GM13977 (cell line): ENCODE results near the gene HCFC1.

Experiments used
- DNase-seq: peaks from one replicate; pipeline ENCODE4 v3.0.0; 2012; ENCODE audit warnings: low spot score
- in situ Hi-C: fragments of 300-500 bp; cut with MboI; formaldehyde crosslinking; loops from one replicate; pipeline ENCODE4 v1.12.0; 2022; ENCODE audit warnings: low sequenced_read_pairs, low pct_unique_long_range_greater_than_20kb, mixed read lengths, inconsistent platforms; ENCODE audit not compliant: unreplicated experiment
- TF ChIP-seq, protein P1 (sequence below): IDR thresholded peaks from 2 replicates; pipeline ENCODE4 v1.5.1; 2012; ENCODE audit warnings: mild to moderate bottlenecking, control low read depth; ENCODE audit not compliant: insufficient read depth; ENCODE audit errors: extremely low read depth, missing control alignments

The HCFC1 gene

DNA sequence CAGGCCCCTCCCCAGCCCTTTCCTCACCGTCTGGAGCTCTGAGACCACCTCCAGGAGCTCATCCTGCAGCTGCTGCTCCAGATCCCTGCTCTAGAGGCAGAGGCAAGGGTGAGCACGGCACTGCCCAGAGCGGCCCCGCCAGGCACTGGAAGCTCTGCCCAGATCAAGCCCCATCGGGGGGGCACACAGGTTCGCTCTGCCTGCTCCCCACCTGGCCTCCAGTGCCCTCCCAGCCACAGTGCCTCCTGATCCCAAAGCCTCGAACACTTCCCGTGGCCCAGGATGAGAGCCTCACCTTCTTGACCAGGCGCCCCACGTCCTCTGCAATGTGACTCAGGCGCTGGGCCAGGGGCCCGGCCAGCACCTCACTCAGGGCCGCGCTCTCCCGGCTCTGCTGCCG lies 50.5 kb downstream of the HCFC1 start:
- in situ Hi-C loops: no loop called here
- TF ChIP-seq, protein P1, sequence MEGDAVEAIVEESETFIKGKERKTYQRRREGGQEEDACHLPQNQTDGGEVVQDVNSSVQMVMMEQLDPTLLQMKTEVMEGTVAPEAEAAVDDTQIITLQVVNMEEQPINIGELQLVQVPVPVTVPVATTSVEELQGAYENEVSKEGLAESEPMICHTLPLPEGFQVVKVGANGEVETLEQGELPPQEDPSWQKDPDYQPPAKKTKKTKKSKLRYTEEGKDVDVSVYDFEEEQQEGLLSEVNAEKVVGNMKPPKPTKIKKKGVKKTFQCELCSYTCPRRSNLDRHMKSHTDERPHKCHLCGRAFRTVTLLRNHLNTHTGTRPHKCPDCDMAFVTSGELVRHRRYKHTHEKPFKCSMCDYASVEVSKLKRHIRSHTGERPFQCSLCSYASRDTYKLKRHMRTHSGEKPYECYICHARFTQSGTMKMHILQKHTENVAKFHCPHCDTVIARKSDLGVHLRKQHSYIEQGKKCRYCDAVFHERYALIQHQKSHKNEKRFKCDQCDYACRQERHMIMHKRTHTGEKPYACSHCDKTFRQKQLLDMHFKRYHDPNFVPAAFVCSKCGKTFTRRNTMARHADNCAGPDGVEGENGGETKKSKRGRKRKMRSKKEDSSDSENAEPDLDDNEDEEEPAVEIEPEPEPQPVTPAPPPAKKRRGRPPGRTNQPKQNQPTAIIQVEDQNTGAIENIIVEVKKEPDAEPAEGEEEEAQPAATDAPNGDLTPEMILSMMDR: no peak

DNA sequence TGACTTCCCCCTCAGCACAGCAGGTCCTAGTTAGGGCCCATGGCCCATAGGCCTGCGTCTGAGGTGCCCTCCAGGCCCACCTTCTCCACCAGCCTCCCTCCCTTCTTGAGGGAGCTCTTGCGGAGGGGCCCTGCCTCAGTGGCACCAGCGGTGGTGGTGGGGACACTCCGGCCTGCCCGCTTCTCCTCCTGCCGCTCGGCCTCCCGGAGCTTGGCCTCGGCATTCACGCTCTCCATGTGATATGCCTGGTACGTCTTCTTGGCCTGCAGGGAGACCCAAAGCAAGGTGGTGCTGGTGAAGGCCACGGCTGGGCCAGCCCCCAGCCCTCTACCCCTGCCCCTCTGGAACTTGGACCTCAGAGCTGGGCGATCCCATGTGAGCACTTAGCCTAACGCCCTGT lies 51.1 kb downstream of the HCFC1 start:
- DNase-seq: no peak
- TF ChIP-seq, protein P1: no peak
- in situ Hi-C loops: no loop called here

More for the DNA sequence above, 50.5 kb downstream of the HCFC1 start:
- no peak for DNase-seq

DNA sequence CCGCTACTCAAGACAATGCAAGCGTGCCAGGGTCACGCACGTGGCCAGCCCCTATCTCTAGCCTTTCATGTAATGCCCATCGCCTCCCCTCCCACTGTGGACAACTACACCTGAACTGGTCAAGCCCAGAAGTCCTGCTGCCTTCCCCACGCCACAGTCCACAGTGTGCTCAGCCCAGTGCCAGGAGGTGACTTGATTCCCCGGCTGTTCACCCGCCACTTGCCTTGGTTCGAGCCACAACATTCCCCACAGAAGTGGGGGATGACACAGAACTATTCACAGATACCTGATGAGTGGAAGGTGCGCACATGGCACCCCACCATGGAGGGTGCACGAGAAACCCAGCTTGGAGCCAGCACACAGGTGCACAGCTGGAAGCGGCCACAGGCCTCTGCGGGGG lies 52.3 kb downstream of the HCFC1 start:
- TF ChIP-seq, protein P1: no peak
- in situ Hi-C loops: no loop called here

DNA sequence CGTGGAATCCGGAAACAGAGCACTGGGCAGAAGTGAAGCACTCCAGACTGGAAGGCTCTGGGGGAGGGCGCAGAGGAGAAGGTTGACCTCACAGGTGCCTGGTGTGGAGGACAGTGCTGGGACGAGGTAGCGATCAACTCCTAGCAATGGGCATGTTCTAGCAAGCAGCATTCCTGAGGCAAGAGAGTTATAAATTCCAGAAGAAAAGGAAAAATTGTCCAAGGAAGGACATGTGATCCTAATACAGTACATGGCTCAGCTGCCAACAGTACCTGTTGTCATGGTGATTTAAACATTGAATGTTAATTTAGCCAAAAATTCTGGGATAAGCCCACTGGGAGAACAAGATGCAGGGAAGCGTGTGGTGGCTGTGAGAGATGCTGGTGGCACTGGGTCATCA lies 53.7 kb downstream of the HCFC1 start:
- in situ Hi-C loops: no loop called here
- TF ChIP-seq, protein P1: no peak
- no peak for DNase-seq

More for the DNA sequence above, 52.3 kb downstream of the HCFC1 start:
- DNase-seq: no peak

DNA sequence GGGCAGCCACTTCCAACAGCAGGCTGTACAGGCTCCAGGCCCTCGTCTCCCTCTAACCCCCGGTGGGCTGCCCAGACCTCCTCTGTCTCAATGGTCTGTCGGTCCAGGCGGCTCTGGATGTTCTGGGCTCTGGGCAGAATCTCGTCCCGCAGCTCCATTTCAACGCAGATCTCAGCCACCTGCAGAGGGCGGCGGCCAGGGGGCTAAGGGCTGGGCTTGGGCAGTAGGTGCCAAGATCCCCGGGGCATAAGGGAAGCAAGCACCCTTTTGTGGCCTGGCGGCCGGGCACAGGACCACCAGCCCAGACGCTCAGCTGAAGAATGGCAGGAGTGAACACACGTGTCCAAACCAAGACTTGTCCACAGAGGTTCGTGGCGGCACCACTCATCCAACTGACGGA lies 57.9 kb downstream of the HCFC1 start:
- TF ChIP-seq, protein P1: no peak
- in situ Hi-C loops: no loop called here

DNA sequence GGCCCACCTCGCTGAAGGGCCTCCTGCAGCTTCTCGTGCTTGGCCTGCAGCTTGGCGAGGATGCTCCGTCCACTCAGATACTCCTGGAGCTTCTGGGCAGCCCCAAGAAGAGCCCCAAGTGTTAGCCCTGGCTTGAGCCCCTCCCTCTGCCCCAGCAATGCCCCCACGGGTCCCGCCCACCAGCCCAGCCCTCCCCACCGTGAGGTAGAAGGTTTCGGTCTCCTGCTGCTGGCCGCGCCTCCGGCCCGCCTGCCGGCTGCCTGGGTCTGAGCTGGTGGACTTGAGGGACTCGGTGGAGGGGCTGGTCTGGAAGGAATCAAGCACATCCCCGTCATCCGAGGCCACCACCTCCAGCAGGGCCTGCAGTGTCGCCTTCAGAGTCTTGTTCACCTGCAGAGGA lies 58.4 kb downstream of the HCFC1 start:
- in situ Hi-C loops: no loop called here
- TF ChIP-seq, protein P1: no peak
- DNase-seq: no peak

More for the DNA sequence above, 57.9 kb downstream of the HCFC1 start:
- no peak for DNase-seq

DNA sequence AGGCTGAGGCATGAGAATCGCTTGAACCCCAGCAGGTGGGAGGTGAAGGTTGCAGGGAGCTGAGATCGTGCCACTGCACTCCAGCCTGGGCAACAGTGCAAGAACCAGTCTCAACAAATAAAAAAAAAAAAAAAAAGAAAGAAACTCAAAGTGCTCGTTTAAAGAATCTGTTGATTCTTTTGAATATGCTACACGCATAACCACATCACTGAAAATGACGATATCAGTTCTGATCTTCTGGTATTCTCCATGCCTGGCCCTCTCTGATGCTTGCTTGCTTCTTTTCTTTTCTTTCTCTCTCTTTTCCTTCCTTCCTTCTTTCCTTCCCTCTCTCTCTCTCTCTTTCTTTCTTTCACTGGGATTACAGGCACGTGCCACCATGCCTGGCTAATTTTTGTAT lies 59.8 kb downstream of the HCFC1 start:
- DNase-seq: no peak
- TF ChIP-seq, protein P1: no peak
- in situ Hi-C loops: no loop called here
